RWPE1 (cell line): Measurements from ENCODE around the gene MKI67.

ENCODE experiments used
- CTCF ChIA-PET: fragments of 350-600 bp; sonication (Branson Sonifier 250); formaldehyde crosslinking; extraction: SDS; loops from one replicate; lab custom pipeline; 2021; lab: Yijun Ruan, JAX
- POLR2A ChIA-PET: fragments of 400-600 bp; formaldehyde crosslinking; extraction: SDS; loops from one replicate; lab custom pipeline; 2020; ENCODE audit warnings: antibody characterized with exemption; ENCODE audit not compliant: low non-redundant PET; lab: Yijun Ruan, JAX
- DNase-seq: peaks from one replicate; pipeline ENCODE4 v3.0.0; 2012; ENCODE audit warnings: low spot score
- H3K27ac ChIP-seq: fragments of 450-650 bp; 2 replicates; pipeline ENCODE4 v1.5.1; 2017
- CTCF ChIP-seq: fragments of 450-650 bp; conservative IDR thresholded peaks from 2 replicates; pipeline ENCODE4 v1.5.1; 2017; ENCODE audit warnings: low read depth, mild to moderate bottlenecking

The MKI67 gene

GRCh38 chr10:128150045-128150493, 23.8 kb upstream of the MKI67 start:
- ChIA-PET CTCF (interaction anchor here (0.8 to 1.7 kb wide), 3 partner anchors 71 to 1362 kb away, joined by 5 to 6 read pairs (median 5); no protein-coding TSS in a partner anchor), POLR2A (no interaction called here)
- DNase-seq, result peak; percentile 92
- peak; percentile 96 for TF ChIP-seq CTCF
- no peak overlapping the region for H3K27ac ChIP-seq

- DNase-seq, result no peak
- no peak for TF ChIP-seq CTCF
- H3K27ac ChIP-seq, result peak overlapping the region; percentile 76
- POLR2A ChIA-PET, result no interaction called here
- CTCF ChIA-PET, result interaction anchor here (0.6 to 1.7 kb wide), 7 partner anchors 65 to 138 kb away, joined by 3 to 6 read pairs (median 3); no protein-coding TSS in a partner anchor
Observed at GRCh38 chr10:128149267-128150014, 23.2 kb upstream of the MKI67 start.

- peak; percentile 49 for DNase-seq
- CTCF ChIA-PET, result no interaction called here
Observed at GRCh38 chr10:128147669-128148068, 21.4 kb upstream of the MKI67 start.

GRCh38 chr10:128147064-128147463, 20.8 kb upstream of the MKI67 start:
- TF ChIP-seq CTCF, result no peak
- peak overlapping the region; percentile 66 for H3K27ac ChIP-seq
- CTCF ChIA-PET, result interaction anchor here (0.6 kb wide), 1 partner anchor 222 kb away, joined by 3 read pairs; no protein-coding TSS in a partner anchor
- POLR2A ChIA-PET, result no interaction called here
- no peak for DNase-seq

More at GRCh38 chr10:128147669-128148068, 21.4 kb upstream of the MKI67 start:
- H3K27ac ChIP-seq, result peak overlapping the region; percentile 76
- TF ChIP-seq CTCF, result no peak
- POLR2A ChIA-PET, result no interaction called here

GRCh38 chr10:128144547-128144946, 18.3 kb upstream of the MKI67 start:
- no peak for TF ChIP-seq CTCF
- H3K27ac ChIP-seq, result no peak overlapping the region
- POLR2A ChIA-PET, result no interaction called here
- CTCF ChIA-PET, result interaction anchor here (0.5 to 1.3 kb wide), 3 partner anchors 21 to 429 kb away, joined by 3 to 5 read pairs (median 5); no protein-coding TSS in a partner anchor
- DNase-seq, result no peak

GRCh38 chr10:128143531-128143930, 17.3 kb upstream of the MKI67 start:
- POLR2A ChIA-PET, result no interaction called here
- CTCF ChIA-PET, result no interaction called here
- no peak for TF ChIP-seq CTCF
- DNase-seq, result no peak
- H3K27ac ChIP-seq, result no peak overlapping the region
